Liver (tissue), 9 donors: ENCODE data around the gene TMX2. TPM values are rescaled to one million over a fixed set of nuclear protein-coding genes. Genes with fewer than 3 reads are reported as not detected.
"Not testable (repeated sequence)": the region's sequence is repeated elsewhere in the genome, so short reads cannot be mapped to it uniquely, and the experiment has no call there.

Source experiments
- DNase-seq: peaks from one replicate; pipeline ENCODE4 v3.0.0-alpha.2; 2017; ENCODE audit warnings: low spot score
- H3K27ac ChIP-seq, 2 donors: one replicate each; pipeline ENCODE4 v1.7.0; 2013; ENCODE audit warnings: inconsistent platforms in 2 of 2, low read length in 2 of 2, control low read depth in 1 of 2, low read depth in 1 of 2, mild to moderate bottlenecking in 1 of 2
- H3K27me3 ChIP-seq, 4 donors: one replicate each; pipeline versions ENCODE4 v1.6.1 to v1.7.0; 2013; ENCODE audit warnings: low read length in 3 of 4, inconsistent platforms in 1 of 4, mild to moderate bottlenecking in 1 of 4, moderate library complexity in 1 of 4; ENCODE audit not compliant: control insufficient read depth in 4 of 4, insufficient read depth in 4 of 4
- H3K36me3 ChIP-seq, 4 donors: one replicate each; pipeline versions ENCODE4 v1.6.1 to v1.7.0; 2013; ENCODE audit warnings: low read length in 3 of 4, mild to moderate bottlenecking in 3 of 4, low read depth in 1 of 4, moderate library complexity in 1 of 4; ENCODE audit not compliant: control insufficient read depth in 4 of 4, insufficient read depth in 3 of 4
- H3K4me1 ChIP-seq, 4 donors: one replicate each; pipeline versions ENCODE4 v1.6.1 to v1.7.0; 2013; ENCODE audit warnings: low read length in 3 of 4, mild to moderate bottlenecking in 3 of 4, moderate library complexity in 1 of 4; ENCODE audit not compliant: control insufficient read depth in 4 of 4, insufficient read depth in 4 of 4
- H3K4me3 ChIP-seq, 3 donors: one replicate each; pipeline versions ENCODE4 v1.6.1 to v1.7.0; 2013; ENCODE audit warnings: low read length in 3 of 3, control low read depth in 1 of 3, low read depth in 1 of 3, mild to moderate bottlenecking in 1 of 3
- H3K9ac ChIP-seq, 2 donors: one replicate each; pipeline ENCODE4 v1.7.0; 2013; ENCODE audit warnings: low read length in 2 of 2, mild to moderate bottlenecking in 2 of 2, moderate library complexity in 2 of 2, control low read depth in 1 of 2, low read depth in 1 of 2
- H3K9me3 ChIP-seq, 4 donors: one replicate each; pipeline versions ENCODE4 v1.6.1 to v1.7.0; 2013; ENCODE audit warnings: low read length in 3 of 4; ENCODE audit not compliant: control insufficient read depth in 4 of 4
- EGR1 ChIP-seq, 2 donors: IDR thresholded peaks; 2 replicates each; pipeline ENCODE4 v1.6.1; 2016 to 2018; ENCODE audit warnings: antibody characterized with exemption in 2 of 2, low read depth in 2 of 2
- HNF4A ChIP-seq, 2 donors: conservative IDR thresholded peaks; 2 replicates each; pipeline ENCODE4 v1.6.1; 2016; ENCODE audit warnings: antibody characterized with exemption in 2 of 2, mild to moderate bottlenecking in 2 of 2
- HNF4G ChIP-seq: IDR thresholded peaks from 2 replicates; pipeline ENCODE4 v1.6.1; 2016; ENCODE audit warnings: antibody characterized with exemption
- JUND ChIP-seq, 2 donors: IDR thresholded peaks; 2 replicates each; pipeline ENCODE4 v1.6.1; 2016; ENCODE audit warnings: antibody characterized with exemption in 2 of 2
- NR2F2 ChIP-seq: IDR thresholded peaks from 2 replicates; pipeline ENCODE4 v1.6.1; 2016; ENCODE audit warnings: antibody characterized with exemption
- RXRA ChIP-seq, 2 donors: IDR thresholded peaks; 2 replicates each; pipeline ENCODE4 v1.6.1; 2017 to 2018; ENCODE audit warnings: antibody characterized with exemption in 2 of 2, mild to moderate bottlenecking in 1 of 2
- SP1 ChIP-seq: IDR thresholded peaks from 2 replicates; pipeline ENCODE4 v1.6.1; 2018; ENCODE audit warnings: antibody characterized with exemption, mild to moderate bottlenecking
- WGBS: extraction: QIAGEN DNeasy Blood & Tissue Kit; methylation state at CpG from one replicate; pipeline ENCODE4 v1.1.7; 2013; 5-methylcytosine and 5-hydroxymethylcytosine counted together
- polyA plus RNA-seq, 2 donors: library from polyadenylated mRNA; stranded (reverse) in 1 of 2; unstranded in 1 of 2; fragments of 200-250 nt in 1 of 2; fragments of >200 nt in 1 of 2; fragmentation: Nextera tagmentation in 1 of 2; extraction: Ambion mirVana in 1 of 2; gene quantifications; one replicate each; pipeline versions ENCODE4 v1.2.1 to v1.2.3, GENCODE V29; 2013 to 2015
- total RNA-seq, 2 donors: library from RNA; depleted of rRNA; stranded (reverse); fragments of >200 nt; gene quantifications; one replicate each; pipeline ENCODE4 v1.2.3, GENCODE V29; 2014
- TF ChIP-seq, protein P1 (sequence below): IDR thresholded peaks from 2 replicates; pipeline ENCODE4 v1.6.1; 2016; ENCODE audit warnings: antibody characterized with exemption, mild to moderate bottlenecking
- TF ChIP-seq, protein P2 (sequence below): IDR thresholded peaks from 2 replicates; pipeline ENCODE4 v1.6.1; 2016; ENCODE audit warnings: antibody characterized with exemption
- TF ChIP-seq, protein P3 (sequence below): fragments of 150-350 bp; IDR thresholded peaks from 2 replicates; pipeline ENCODE4 v1.5.1; 2017; ENCODE audit warnings: improper control_type of control experiment, low read depth, low read length; ENCODE audit not compliant: missing input control
- donor health status: healthy.
- donor health status: healthy.
- donor health status: healthy.
- donor health status: healthy.
- donor health status: healthy.

The TMX2 gene
- total and polyA plus RNA-seq, 4 donors = 43.3 to 70.9 (median 59.1) TPM

DNA sequence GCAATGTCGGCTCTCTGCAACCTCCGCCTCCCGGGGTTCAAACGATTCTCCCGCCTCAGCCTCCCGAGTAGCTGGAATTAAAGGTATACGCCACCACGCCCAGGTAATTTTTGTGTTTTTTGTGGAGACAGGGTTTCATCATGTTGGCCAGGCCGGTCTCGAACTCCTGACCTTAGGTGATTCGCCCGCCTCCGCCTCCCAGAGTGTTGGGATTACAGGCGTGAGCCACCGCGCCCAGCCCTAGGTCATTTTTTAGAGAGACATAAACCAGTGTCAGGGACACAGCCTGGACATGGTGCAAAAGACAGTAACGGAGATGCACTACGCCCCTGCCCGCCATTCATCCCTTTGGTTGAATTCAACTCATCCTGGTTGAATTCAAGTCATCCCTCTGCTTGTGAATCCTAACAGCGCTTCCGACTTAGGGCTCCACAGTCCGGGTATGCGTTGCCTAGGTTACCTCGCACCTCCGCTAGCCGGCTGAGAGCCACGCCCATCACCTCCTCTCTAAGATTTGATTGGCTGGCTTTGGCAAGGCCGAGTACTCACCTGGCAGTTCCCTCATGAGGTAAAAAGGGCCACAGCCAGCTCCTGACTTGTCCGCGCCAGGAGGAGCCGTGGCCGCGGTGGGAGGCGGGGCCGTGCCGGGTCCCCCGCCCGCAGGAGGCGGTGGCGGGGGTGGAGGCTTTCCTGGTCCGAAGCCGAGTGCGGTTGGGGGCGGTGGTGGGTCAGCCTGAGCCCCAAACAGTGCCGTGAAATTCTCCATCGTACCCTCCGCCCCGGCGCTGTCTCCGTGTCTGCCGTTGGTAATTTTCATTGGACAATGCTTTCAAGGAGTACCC lies 758 bp upstream of the TMX2 start, which contains the start of gene MED19:
MED19 (minus strand) TSS at position 802 of the 842 bp plus-strand sequence; CDS start at position 766, 36 bp downstream.
- Histone ChIP-seq H3K27me3 (no peaks in the 10 kb centered on the region), H3K9ac (peak within 1 kb of the TSS; percentile 76 to 80), H3K4me1 (peaks cover 10 to 34% (median 31%) of the 10 kb centered on the region in 4 donors), H3K9me3 (no peaks in the 10 kb centered on the region), H3K4me3 (peak within 1 kb of the TSS; percentile 86 to 97 (median 95)), H3K36me3 (peaks cover 0 to 2% (median 0%) of the 10 kb centered on the region in 4 donors), H3K27ac (peak within 1 kb of the TSS; percentile 60 to 86)
- DNase-seq = peak; percentile 83
- WGBS = 7% methylated on average over 51 of the region's 51 CpGs
- TF ChIP-seq HNF4A (conservative IDR thresholded peaks at IDR 0.05) = peak in 1 of 2 donors; percentile 1
- TF ChIP-seq, protein P1, sequence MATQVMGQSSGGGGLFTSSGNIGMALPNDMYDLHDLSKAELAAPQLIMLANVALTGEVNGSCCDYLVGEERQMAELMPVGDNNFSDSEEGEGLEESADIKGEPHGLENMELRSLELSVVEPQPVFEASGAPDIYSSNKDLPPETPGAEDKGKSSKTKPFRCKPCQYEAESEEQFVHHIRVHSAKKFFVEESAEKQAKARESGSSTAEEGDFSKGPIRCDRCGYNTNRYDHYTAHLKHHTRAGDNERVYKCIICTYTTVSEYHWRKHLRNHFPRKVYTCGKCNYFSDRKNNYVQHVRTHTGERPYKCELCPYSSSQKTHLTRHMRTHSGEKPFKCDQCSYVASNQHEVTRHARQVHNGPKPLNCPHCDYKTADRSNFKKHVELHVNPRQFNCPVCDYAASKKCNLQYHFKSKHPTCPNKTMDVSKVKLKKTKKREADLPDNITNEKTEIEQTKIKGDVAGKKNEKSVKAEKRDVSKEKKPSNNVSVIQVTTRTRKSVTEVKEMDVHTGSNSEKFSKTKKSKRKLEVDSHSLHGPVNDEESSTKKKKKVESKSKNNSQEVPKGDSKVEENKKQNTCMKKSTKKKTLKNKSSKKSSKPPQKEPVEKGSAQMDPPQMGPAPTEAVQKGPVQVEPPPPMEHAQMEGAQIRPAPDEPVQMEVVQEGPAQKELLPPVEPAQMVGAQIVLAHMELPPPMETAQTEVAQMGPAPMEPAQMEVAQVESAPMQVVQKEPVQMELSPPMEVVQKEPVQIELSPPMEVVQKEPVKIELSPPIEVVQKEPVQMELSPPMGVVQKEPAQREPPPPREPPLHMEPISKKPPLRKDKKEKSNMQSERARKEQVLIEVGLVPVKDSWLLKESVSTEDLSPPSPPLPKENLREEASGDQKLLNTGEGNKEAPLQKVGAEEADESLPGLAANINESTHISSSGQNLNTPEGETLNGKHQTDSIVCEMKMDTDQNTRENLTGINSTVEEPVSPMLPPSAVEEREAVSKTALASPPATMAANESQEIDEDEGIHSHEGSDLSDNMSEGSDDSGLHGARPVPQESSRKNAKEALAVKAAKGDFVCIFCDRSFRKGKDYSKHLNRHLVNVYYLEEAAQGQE = no peak

DNA sequence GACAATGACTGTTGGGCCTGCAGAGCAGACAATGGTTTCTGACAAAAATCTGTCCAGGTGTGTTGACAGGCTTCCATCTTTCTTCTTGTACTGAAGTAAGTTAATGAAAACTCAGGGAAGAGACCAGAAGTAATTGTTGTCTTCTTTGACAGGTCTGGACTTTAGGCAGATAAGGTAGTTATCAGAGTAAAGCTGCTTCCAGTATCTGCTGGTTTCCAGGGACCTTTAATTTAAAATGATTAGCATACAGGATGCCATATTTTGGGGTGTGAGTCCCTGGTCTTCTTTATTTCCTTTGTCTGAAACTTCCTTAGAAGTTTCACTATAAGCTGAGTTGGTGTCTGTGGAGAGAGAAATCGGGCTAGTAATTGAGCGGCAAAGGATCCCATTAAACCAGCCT lies 1.4 kb downstream of the TMX2 start:
- Histone ChIP-seq H3K9ac (no peak overlapping the region), H3K27ac (no peak overlapping the region), H3K36me3 (peaks cover 0 to 3% (median 0%) of the 10 kb centered on the region in 4 donors), H3K9me3 (no peaks in the 10 kb centered on the region), H3K4me1 (peaks cover 10 to 34% (median 31%) of the 10 kb centered on the region in 4 donors), H3K4me3 (peak overlapping the region; percentile 82 to 97 (median 95)), H3K27me3 (no peaks in the 10 kb centered on the region)
- 91% methylated on average over 2 of the region's 2 CpGs for WGBS
- no peak for DNase-seq
- no peak for TF ChIP-seq NR2F2
- no peak for TF ChIP-seq HNF4G
- TF ChIP-seq EGR1 (IDR thresholded peaks at IDR 0.05; ENCODE audit: low read depth in 2 of 2) = no peak
- no peak for TF ChIP-seq RXRA (IDR thresholded peaks at IDR 0.05)

DNA sequence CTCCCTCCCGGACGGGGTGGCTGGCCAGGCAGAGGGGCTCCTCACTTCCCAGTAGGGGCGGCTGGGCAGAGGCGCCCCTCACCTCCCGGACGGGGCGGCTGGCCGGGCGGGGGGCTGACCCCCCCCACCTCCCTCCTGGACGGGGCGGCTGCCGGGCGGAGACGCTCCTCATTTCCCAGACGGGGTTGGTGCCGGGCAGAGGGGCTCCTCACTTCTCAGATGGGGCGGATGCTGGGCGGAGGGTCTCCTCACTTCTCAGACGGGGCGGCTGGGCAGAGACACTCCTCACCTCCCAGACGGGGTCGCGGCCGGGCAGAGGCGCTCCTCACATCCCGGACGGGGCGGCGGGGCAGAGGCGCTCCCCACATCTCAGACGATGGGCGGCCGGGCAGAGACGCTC lies 4.3 kb downstream of the TMX2 start:
- not testable (repeated sequence) for H3K36me3 ChIP-seq, DNase-seq, H3K27ac ChIP-seq, H3K9me3 ChIP-seq, H3K4me3 ChIP-seq, H3K27me3 ChIP-seq, H3K9ac ChIP-seq
- 98% methylated on average over 27 of the region's 34 CpGs for WGBS
- H3K4me1 ChIP-seq = peaks cover 5 to 21% (median 20%) of the 10 kb centered on the region in 4 donors

DNA sequence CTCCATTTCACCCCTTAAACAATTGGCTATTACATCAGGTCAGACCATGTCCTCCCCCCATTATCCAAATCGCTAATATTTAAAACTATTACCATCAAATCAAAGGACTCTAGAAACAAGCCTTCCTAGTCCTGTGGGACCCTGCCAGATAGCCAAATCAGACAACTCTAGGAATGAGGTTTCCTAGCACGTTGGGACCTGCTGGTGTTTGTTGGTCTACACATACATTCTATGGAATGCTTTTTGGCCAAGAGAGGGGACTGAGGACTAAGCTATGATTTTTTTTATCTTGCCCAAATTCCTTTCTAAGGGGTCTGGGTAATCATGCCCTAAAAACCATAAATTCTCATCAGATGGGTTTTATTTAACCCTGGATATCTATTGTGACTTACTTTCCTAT lies 14.8 kb downstream of the TMX2 start:
- whole genome bisulfite sequencing = 90% methylated on average over 2 of the region's 2 CpGs
- Histone ChIP-seq H3K36me3 (peaks cover 0 to 4% (median under 1%) of the 10 kb centered on the region in 4 donors), H3K4me1 (peaks cover 0 to under 1% (median 0%) of the 10 kb centered on the region in 4 donors), H3K9me3 (no peaks in the 10 kb centered on the region), H3K4me3 (no peak overlapping the region), H3K9ac (no peak overlapping the region), H3K27ac (no peak overlapping the region), H3K27me3 (no peaks in the 10 kb centered on the region)
- TF ChIP-seq, protein P2, sequence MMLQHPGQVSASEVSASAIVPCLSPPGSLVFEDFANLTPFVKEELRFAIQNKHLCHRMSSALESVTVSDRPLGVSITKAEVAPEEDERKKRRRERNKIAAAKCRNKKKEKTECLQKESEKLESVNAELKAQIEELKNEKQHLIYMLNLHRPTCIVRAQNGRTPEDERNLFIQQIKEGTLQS = no peak
- no peak for TF ChIP-seq HNF4G
- TF ChIP-seq, protein P3, sequence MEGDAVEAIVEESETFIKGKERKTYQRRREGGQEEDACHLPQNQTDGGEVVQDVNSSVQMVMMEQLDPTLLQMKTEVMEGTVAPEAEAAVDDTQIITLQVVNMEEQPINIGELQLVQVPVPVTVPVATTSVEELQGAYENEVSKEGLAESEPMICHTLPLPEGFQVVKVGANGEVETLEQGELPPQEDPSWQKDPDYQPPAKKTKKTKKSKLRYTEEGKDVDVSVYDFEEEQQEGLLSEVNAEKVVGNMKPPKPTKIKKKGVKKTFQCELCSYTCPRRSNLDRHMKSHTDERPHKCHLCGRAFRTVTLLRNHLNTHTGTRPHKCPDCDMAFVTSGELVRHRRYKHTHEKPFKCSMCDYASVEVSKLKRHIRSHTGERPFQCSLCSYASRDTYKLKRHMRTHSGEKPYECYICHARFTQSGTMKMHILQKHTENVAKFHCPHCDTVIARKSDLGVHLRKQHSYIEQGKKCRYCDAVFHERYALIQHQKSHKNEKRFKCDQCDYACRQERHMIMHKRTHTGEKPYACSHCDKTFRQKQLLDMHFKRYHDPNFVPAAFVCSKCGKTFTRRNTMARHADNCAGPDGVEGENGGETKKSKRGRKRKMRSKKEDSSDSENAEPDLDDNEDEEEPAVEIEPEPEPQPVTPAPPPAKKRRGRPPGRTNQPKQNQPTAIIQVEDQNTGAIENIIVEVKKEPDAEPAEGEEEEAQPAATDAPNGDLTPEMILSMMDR = no peak
- TF ChIP-seq JUND (IDR thresholded peaks at IDR 0.05) = no peak
- no peak for TF ChIP-seq SP1
- DNase-seq = no peak
